Prostate gland (tissue), 2 donors: ENCODE measurements around the gene SDR9C7.

Experiments
- CTCF ChIP-seq, 4 experiments: fragments of 200-600 bp in 2 of 4; fragments of 450-650 bp in 2 of 4; sonication (generic) in 2 of 4; IDR thresholded peaks; 1 replicate in 3 of 4; 2 replicates in 1 of 4; pipeline ENCODE4 v1.5.1; 2016 to 2019; ENCODE audit warnings: antibody characterized with exemption in 4 of 4, mild to moderate bottlenecking in 2 of 4, moderate library complexity in 2 of 4
- POLR2A ChIP-seq: fragments of 450-650 bp; IDR thresholded peaks from one replicate; pipeline ENCODE4 v1.6.1; 2016; ENCODE audit warnings: antibody characterized with exemption, mild to moderate bottlenecking

GRCh38 chr12:56886319-56886718 lies 47.9 kb downstream of the SDR9C7 start:
- TF ChIP-seq CTCF (IDR thresholded peaks at IDR 0.05) (no peak), POLR2A (no peak)
